HEK293 (cell line): ENCODE measurements around the gene CACNA2D3.

ENCODE experiments used
- HIC1 ChIP-seq: fragments of 450-650 bp; formaldehyde crosslinking; IDR thresholded peaks from 2 replicates; pipeline ENCODE4 v1.5.1; 2016; ENCODE audit warnings: missing biosample characterization, missing genetic modification characterization
- PATZ1 ChIP-seq: fragments of 450-650 bp; formaldehyde crosslinking; IDR thresholded peaks from 2 replicates; pipeline ENCODE4 v1.5.1; 2016; ENCODE audit warnings: missing biosample characterization, missing genetic modification characterization
- REPIN1 ChIP-seq: fragments of 450-650 bp; formaldehyde crosslinking; IDR thresholded peaks from 2 replicates; pipeline ENCODE4 v1.5.1; 2017; ENCODE audit warnings: missing biosample characterization, missing genetic modification characterization, low read depth
- SP2 ChIP-seq: fragments of 450-650 bp; formaldehyde crosslinking; IDR thresholded peaks from 2 replicates; pipeline ENCODE4 v1.5.1; 2016; ENCODE audit warnings: missing biosample characterization, missing genetic modification characterization
- ZBTB1 ChIP-seq: fragments of 450-650 bp; formaldehyde crosslinking; IDR thresholded peaks from 2 replicates; pipeline ENCODE4 v1.5.1; 2016; ENCODE audit warnings: missing biosample characterization, missing genetic modification characterization
- ZBTB7A ChIP-seq: fragments of 450-650 bp; formaldehyde crosslinking; IDR thresholded peaks from 2 replicates; pipeline ENCODE4 v1.5.1; 2016; ENCODE audit warnings: low read depth, missing biosample characterization, missing genetic modification characterization
- ZNF174 ChIP-seq: fragments of 450-650 bp; formaldehyde crosslinking; IDR thresholded peaks from 2 replicates; pipeline ENCODE4 v1.5.0; 2017; ENCODE audit warnings: missing biosample characterization, mild to moderate bottlenecking, missing genetic modification characterization
- ZNF416 ChIP-seq: fragments of 450-650 bp; formaldehyde crosslinking; IDR thresholded peaks from 2 replicates; pipeline ENCODE4 v1.5.1; 2016; ENCODE audit warnings: missing biosample characterization, missing genetic modification characterization
- ZNF423 ChIP-seq: fragments of 450-650 bp; formaldehyde crosslinking; IDR thresholded peaks from 2 replicates; pipeline ENCODE4 v1.5.1; 2016; ENCODE audit warnings: missing biosample characterization, missing genetic modification characterization
- ZNF530 ChIP-seq: fragments of 450-650 bp; formaldehyde crosslinking; IDR thresholded peaks from 2 replicates; pipeline ENCODE4 v1.5.1; 2016; ENCODE audit warnings: low read depth, missing biosample characterization, missing genetic modification characterization
- ZNF596 ChIP-seq: fragments of 450-650 bp; IDR thresholded peaks from 2 replicates; pipeline ENCODE4 v1.5.0; 2018; ENCODE audit warnings: missing biosample characterization, mild to moderate bottlenecking, missing genetic modification characterization, moderate library complexity
- TF ChIP-seq, protein P1 (sequence below): fragments of 450-650 bp; formaldehyde crosslinking; IDR thresholded peaks from 2 replicates; pipeline ENCODE4 v1.5.1; 2016; ENCODE audit warnings: missing biosample characterization, missing genetic modification characterization
- TF ChIP-seq, protein P2 (sequence below): fragments of 450-650 bp; formaldehyde crosslinking; IDR thresholded peaks from 2 replicates; pipeline ENCODE4 v1.5.1; 2016; ENCODE audit warnings: missing biosample characterization, missing genetic modification characterization
- TF ChIP-seq, protein P3 (sequence below): fragments of 450-650 bp; formaldehyde crosslinking; IDR thresholded peaks from 2 replicates; pipeline ENCODE4 v1.5.1; 2016; ENCODE audit warnings: missing biosample characterization, missing genetic modification characterization

GRCh38 chr3:54486317-54486716 lies 364.0 kb downstream of the CACNA2D3 start:
- TF ChIP-seq ZNF530 (tag by site-specific recombination): no peak
- TF ChIP-seq ZNF174 (tag by site-specific recombination): no peak
- no peak for TF ChIP-seq ZNF423
- no peak for TF ChIP-seq ZNF596 (tag by site-specific recombination)
- TF ChIP-seq ZBTB7A (tag by site-specific recombination): no peak
- no peak for TF ChIP-seq ZBTB1 (tag by site-specific recombination)
- no peak for TF ChIP-seq REPIN1 (tag by site-specific recombination)
- no peak for TF ChIP-seq HIC1
- TF ChIP-seq, protein P1, sequence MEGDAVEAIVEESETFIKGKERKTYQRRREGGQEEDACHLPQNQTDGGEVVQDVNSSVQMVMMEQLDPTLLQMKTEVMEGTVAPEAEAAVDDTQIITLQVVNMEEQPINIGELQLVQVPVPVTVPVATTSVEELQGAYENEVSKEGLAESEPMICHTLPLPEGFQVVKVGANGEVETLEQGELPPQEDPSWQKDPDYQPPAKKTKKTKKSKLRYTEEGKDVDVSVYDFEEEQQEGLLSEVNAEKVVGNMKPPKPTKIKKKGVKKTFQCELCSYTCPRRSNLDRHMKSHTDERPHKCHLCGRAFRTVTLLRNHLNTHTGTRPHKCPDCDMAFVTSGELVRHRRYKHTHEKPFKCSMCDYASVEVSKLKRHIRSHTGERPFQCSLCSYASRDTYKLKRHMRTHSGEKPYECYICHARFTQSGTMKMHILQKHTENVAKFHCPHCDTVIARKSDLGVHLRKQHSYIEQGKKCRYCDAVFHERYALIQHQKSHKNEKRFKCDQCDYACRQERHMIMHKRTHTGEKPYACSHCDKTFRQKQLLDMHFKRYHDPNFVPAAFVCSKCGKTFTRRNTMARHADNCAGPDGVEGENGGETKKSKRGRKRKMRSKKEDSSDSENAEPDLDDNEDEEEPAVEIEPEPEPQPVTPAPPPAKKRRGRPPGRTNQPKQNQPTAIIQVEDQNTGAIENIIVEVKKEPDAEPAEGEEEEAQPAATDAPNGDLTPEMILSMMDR: no peak
- TF ChIP-seq, protein P2, sequence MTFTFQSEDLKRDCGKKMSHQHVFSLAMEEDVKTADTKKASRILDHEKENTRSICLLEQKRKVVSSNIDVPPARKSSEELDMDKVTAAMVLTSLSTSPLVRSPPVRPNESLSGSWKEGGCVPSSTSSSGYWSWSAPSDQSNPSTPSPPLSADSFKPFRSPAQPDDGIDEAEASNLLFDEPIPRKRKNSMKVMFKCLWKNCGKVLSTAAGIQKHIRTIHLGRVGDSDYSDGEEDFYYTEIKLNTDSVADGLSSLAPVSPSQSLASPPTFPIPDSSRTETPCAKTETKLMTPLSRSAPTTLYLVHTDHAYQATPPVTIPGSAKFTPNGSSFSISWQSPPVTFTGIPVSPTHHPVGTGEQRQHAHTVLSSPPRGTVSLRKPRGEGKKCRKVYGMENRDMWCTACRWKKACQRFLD (tag by site-specific recombination): no peak
- TF ChIP-seq, protein P3, sequence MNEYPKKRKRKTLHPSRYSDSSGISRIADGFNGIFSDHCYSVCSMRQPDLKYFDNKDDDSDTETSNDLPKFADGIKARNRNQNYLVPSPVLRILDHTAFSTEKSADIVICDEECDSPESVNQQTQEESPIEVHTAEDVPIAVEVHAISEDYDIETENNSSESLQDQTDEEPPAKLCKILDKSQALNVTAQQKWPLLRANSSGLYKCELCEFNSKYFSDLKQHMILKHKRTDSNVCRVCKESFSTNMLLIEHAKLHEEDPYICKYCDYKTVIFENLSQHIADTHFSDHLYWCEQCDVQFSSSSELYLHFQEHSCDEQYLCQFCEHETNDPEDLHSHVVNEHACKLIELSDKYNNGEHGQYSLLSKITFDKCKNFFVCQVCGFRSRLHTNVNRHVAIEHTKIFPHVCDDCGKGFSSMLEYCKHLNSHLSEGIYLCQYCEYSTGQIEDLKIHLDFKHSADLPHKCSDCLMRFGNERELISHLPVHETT: no peak
- TF ChIP-seq PATZ1 (tag by site-specific recombination): no peak
- TF ChIP-seq SP2 (tag by site-specific recombination): no peak
- TF ChIP-seq ZNF416 (tag by site-specific recombination): no peak
